IPS-NIHi7 (cell line): ENCODE results near the gene RPTN.

Experiments used
- DNase-seq: peaks from one replicate; pipeline ENCODE4 v3.0.0; 2012; ENCODE audit warnings: mixed read lengths; ENCODE audit errors: extremely low spot score

Gene RPTN

DNA sequence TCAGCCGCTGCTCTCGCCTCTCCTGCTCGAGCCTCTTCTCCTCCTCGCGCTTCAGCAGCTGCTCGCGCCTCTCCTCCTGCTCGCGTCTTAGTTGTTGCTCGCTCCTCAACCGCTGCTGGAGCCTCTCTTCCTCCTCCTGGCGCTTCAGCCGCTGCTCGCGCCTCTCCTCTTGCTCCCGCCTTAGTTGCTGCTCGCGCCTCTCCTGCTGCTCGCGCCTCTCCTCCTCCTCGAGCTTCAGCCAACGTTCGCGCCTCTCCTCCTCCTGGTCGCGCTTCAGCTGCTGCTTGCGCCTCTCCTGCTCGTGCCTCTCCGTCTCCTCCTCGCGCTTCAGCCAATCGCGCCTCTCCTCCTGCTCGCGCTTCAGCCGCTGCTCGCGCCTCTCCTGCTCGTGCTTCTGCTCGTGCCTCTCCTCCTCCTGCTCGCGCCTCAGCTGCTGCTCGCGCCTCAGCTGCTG lies 47.5 kb downstream of the RPTN start:
- DNase-seq, result no peak

DNA sequence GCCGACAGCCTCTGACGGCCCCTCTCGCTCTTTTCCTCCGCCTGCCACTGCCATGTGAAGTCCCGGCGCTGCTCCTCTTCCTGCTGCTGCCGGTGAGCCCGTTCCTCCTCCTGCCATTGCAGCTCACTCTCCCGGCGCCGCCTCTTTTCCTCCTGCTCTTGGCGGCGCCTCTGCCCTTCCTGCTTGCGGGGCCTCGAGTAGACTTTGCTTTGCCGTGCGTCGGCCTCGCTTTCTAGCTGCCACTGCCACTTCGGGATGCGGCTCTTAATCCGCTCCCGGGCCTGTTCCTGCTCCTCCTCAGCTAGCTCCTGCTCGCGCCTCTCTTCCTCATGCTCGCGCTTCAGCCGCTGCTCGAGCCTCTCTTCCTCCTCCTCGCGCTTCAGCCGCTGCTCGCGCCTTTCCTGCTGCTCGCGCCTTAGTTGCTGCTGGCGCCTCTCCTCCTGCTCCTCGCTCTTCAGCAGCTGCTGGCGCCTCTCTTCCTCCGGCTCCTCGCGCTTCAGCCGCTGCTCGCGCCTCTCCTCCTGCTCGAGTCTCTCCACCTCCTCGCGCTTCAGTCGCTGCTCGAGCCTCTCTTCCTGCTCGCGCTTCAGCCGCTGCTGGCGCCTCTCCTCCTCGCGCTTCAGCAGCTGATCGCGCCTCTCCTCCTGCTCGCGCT lies 48.0 kb downstream of the RPTN start:
- DNase-seq, result no peak

DNA sequence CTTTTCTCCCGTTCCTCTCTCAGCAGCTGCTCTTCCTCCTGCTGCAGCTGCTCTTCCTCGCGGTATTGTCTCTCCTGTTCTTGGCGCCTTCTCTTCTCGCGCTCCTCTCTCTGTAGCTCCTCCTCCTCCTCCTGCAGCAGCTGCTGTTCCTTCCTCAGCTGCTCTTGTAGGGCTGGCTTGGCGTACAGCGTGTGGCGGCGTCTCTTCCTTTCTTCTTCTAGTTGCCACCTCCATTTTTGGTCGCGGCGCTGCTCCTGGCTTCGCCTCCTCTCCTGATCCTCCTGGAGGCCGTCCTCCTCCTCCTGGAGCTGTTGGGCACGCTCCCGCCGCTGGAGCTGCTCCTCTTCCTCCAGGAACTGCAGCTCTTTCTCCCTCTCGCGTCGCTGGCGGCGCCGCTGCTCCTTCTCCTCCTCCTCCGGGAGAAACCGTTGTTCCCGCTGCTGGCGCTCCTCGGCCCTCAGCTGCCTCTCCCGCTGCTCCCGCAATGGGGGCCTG lies 48.6 kb downstream of the RPTN start:
- no peak for DNase-seq

DNA sequence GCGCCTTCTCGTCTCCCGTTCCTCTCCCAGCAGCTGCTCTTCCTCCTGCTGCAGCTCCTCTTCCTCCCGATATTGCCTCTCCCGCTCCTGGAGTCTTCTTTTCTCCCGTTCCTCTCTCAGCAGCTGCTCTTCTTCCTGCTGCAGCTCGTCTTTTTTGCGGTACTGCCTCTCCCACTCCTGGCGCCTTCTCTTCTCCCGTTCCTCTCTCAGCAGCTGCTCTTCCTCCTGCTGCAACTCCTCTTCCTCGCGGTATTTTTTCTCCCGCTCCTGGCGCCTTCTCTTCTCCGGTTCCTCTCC lies 49.1 kb downstream of the RPTN start:
- DNase-seq, result no peak

DNA sequence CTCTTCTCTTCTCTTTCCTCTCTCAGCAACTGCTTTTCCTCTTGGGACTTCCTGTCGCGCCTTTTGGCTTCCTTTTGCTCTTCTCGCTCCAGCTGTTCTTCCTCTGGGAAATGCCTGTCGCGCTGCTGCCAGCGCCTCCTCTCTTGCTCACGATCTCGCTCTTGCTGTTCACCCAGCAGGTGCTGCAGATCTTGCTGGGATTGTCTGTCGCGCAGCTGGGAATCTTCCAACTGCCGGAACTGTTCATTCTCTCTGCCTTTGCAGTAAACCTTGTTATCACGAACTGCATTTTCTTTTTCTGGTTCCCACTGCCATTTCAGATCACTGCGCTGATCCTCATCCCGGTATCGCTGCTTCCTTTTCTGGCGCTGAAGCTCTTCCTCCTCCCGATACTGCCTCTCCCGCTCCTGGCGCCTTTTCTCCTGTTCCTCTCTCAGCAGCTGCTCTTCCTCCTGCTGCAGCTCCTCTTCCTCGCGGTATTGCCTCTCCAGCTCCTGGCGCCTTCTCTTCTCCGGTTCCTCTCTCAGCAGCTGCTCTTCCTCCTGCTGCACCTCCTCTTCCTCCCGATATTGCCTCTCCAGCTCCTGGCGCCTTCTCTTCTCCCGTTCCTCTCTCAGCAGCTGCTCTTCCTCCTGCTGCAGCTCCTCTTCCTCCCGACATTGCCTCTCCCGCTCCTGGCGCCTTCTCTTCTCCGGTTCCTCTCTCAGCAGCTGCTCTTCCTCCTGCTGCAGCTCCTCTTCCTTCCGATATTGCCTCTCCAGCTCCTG lies 49.6 kb downstream of the RPTN start:
- no peak for DNase-seq

DNA sequence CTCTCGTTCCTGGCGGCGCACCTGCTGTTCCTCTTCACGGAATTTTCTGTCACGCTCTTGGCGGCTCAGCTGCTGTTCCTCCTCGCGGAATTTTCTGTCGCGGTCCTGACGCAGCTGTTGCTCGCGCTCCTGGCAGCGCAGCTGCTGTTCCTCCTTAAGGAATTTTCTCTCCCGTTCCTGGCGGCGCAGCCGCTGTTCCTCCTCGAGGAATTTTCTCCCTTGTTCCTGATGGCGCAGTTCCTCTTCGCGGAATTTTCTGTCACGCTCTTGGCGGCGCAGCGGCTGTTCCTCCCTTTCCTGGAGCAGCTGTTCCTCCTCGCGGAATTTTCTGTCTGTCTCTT lies 50.2 kb downstream of the RPTN start:
- no peak for DNase-seq

DNA sequence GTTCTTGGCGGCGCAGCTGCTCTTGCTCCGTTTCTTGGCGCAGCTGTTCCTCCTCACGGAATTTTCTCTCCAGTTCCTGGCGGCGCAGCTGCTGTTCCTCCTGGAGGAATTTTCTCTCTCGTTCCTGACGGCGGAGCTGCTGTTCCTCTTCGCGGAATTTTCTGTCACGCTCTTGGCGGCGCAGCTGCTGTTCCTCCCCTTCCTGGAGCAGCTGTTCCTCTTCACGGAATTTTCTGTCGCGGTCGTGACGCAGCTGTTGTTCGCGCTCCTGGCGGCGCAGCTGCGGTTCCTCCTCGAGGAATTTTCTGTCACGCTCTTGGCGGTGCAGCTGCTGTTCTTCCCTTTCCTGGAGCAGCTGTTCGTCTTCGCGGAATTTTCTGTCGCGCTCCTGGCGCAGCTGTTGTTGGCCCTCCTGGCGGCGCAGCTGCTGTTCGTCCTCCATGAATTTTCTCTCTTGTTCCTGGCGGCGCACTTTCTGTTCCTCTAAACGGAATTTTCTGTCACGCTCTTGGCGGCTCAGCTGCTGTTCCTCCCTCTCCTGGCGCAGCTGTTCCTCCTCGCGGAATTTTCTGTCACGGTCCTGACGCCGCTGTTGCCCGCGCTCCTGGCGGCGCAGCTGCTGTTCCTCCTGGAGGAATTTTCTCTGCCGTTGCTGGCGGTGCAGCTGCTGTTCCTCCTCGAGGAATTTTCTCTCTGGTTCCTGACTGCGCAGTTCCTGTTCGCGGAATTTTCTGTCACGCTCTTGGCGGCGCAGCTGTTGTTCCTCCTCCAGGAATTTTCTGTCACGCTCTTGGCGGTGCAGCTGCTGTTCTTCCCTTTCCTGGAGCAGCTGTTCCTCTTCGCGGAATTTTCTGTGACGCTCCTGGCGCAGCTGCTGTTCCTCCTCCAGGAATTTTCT lies 50.8 kb downstream of the RPTN start:
- no peak for DNase-seq

DNA sequence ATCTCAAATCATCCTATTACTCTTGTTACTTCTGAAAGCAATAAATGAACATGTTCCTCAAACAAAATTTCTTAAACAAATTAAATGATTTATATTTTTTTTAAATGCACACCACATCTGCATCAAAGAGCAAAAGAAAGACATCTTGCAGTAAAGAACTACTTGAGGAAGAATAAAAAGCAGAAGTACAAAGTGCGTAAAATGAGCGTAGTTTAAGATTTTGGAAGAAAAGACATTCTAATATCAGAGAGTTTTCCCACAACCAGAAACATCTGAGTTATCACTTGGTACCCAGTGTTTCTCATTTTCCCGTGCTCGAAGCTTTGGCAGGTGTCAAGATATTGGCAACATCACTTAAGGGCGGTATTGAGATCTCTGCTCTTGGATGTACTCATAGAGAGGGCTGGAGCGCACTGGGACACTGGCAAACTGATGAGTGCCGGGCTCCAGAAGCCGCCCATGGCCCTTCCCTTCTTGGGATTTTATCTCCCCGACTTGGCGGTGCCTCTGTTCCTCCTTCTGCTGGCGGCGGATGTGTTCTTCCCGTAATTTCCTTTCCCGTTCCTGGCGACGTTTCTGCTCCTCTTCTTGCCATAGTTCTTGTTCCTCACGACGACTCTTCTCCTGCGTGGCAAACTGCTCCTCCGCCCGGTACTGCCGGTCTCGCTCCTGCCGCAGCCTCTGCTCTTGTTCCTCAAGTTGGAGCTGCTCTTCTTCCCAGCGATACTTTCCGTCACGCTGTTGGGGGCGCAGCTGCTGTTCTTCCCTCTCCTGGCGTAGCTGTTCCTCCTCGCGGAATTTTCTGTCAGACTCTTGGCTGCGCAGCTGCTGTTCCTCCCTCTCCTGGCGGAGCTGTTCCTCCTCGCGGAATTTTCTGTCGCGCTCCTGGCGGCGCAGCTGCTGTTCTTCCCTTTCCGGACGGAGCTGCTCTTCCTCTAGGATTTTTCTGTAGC lies 51.7 kb downstream of the RPTN start:
- no peak for DNase-seq

DNA sequence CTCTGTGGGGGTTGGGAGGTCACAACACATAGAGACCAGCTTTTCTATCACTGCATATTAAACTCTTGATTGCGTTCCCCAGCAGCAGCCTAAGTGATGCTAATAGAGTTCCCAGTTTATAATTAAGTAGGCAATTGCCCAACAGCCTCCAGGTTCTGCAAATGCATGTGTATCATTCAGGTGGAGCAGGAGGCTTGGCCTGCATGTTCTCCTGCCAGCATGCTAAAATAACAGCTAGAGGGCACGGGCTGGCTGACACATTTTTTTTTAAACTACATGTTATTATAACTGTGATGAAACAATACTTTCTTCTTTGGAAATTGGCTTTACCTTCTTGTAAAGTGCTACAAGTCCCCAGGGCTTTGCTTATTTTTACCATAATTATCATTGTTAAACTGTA lies 54.2 kb downstream of the RPTN start:
- DNase-seq, result no peak
